Measurements from ENCODE around the gene LAG3.

LAG3 gene

DNA sequence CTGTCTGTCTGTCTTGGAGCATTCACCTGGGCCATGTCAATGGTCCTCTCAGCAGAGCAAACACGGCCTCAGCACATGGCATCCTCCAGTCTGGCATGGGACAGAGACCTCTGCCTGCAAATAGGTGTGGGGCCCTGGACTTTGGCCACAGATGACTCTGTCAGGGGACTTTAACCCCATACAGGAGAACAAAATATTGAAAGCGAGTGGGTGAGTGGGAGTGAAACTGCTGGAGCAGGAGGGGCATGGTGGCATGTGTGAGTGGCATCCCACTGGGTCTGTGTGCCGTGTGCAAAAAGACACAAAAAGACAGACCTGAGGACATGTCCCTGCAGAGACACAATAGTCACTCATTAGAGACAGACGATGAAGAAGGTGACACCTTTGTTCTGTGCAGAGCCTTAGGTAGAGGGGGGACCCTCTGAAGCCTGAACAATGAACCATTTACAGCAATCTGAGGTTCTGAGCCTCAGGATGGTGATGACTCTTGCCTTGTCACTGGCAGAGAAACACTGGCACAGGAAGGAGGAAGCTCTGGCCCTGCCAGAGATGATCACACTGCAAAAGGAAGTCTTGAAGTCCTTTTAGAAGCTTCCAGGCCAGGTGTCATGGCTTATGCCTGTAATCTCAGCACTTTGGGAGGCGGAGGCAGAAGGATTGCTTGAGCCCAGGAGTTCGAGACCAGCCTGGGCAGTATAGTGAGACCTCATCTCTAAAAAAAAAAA is 7.5 kb downstream of the LAG3 start:
- in situ Hi-C loops (cut with HindIII; ENCODE audit: low pct_unique_long_range_greater_than_20kb, low sequenced_read_pairs): no loop called here
- DNase-seq (ENCODE audit: low read depth in 1 of 2, low spot score in 1 of 2): no peak
- no peak for TF ChIP-seq JUND (IDR thresholded peaks at IDR 0.05; ENCODE audit: low read depth)

DNA sequence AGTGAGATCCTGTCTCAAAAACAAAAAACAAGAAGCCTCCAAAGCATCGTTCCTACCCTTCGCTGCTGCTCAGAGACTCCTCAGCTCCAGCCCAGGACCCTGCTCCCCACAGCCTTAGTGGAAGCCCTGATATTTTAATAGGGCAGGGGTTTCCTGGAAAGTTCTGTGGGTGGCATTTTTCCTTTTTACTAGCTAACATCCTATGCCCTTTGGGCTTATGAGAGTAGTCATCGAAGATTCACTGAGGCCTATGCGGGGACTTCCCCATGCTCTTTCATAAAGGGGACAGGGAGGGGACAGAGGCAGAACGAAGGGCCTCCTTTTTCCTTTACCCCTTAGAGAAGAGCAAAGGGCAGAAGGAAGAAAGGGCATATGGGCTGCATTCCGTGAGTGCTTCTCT is 8.3 kb downstream of the LAG3 start:
- in situ Hi-C loops (cut with HindIII; ENCODE audit: low pct_unique_long_range_greater_than_20kb, low sequenced_read_pairs): no loop called here
- no peak for TF ChIP-seq JUND (IDR thresholded peaks at IDR 0.05; ENCODE audit: low read depth)
- DNase-seq (ENCODE audit: low read depth in 1 of 2, low spot score in 1 of 2): no peak

DNA sequence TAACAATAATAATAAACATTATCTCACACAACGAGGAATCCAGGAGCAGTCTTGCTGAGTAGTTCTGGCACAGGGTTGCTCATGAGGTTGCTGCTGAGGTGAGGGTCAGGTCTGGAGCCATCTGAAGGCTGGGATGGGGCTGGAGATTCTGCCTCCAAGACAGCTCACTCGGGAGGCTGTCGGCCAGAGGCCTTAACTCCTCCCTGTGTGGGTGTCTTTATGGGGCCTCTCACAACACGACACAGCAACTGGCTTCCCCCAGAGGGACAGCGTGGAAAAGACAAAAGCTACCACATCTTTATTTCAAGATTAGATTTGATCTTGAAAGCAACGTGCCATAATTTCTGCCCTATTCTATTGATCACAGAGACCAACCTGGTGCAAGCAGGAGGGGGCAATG is 9.8 kb downstream of the LAG3 start:
- in situ Hi-C loops (cut with HindIII; ENCODE audit: low pct_unique_long_range_greater_than_20kb, low sequenced_read_pairs): no loop called here
- DNase-seq (ENCODE audit: low read depth in 1 of 2, low spot score in 1 of 2): no peak
- TF ChIP-seq JUND (IDR thresholded peaks at IDR 0.05; ENCODE audit: low read depth): no peak

DNA sequence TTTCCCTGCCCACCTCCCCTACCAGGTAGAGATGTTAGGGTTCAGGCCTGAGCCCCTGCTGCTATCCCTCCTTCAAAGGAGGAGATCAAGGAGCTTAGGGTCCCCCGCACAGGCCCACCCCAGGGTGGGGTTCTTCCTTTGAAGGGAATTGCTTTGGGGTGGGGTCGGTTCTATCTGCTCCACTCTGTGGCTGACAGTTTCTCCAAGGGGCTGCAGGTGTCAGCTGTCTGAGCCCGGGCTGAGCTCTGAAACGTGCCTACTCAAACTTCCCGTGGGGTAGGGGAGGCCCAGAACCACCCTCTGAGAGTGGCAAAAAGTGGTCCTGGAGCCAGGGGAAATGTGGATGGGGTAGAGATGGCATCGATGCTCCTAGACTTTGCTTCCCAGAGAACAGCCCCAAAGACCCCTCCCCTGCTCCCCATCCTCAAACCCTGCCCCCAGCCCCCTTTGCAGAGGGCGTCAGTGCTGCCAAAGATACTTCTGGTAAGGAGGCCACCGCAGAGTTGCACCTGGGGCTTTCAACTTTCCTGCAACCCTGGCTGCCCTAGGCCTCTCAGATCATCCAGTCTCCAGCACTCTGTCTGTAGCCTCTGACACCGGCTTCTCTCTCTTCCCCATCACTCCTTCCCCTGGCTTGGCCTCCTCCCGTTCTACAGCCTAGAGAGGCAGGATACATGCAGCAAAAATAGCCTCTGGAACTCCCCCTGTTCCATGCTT is 10.7 kb downstream of the LAG3 start:
- TF ChIP-seq JUND (IDR thresholded peaks at IDR 0.05; ENCODE audit: low read depth): no peak
- in situ Hi-C loops (cut with HindIII; ENCODE audit: low pct_unique_long_range_greater_than_20kb, low sequenced_read_pairs): no loop called here
- no peak for DNase-seq (ENCODE audit: low read depth in 1 of 2, low spot score in 1 of 2)

DNA sequence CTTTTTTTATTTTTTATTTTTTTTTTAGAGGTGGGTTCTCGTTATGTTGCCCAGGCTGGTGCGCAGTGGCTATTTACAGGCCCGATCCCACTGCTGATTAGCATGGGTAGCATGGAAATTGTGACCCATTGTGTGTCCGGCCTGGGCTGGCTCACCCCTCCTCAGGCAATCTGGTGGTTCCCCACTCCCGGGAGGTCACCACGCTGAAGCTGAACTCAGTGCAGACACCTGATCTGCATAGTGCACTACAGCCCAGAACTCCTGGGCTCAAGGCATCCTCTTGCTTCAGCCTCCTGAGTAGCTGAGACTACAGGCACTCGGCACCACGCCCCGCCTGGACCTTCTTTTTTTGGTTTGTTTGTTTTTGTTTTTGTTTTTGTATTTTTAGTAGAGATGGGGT is 11.5 kb downstream of the LAG3 start:
- no peak for DNase-seq (ENCODE audit: low read depth in 1 of 2, low spot score in 1 of 2)
- in situ Hi-C loops (cut with HindIII; ENCODE audit: low pct_unique_long_range_greater_than_20kb, low sequenced_read_pairs): no loop called here
- TF ChIP-seq JUND (IDR thresholded peaks at IDR 0.05; ENCODE audit: low read depth): no peak

DNA sequence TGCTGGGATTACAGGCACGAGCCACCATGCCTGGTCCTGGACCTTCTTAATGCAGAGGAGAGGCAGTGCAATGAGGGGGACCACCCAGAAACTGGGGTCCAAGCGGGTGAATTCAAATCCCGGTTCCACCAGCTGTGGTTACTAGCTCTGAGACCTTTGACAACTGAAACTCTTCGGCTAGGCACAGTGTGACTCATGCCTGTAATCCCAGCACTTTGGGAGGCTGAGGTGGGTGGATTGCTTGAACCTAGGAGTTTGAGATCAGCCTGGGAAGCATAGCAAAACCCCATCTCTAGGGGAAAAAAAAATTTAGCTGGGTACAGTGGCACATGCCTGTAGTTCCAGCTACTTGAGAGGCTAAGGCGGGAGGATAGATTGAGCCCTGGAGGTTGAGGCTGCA is 12.0 kb downstream of the LAG3 start:
- no peak for DNase-seq (ENCODE audit: low read depth in 1 of 2, low spot score in 1 of 2)
- TF ChIP-seq JUND (IDR thresholded peaks at IDR 0.05; ENCODE audit: low read depth): no peak
- in situ Hi-C loops (cut with HindIII; ENCODE audit: low pct_unique_long_range_greater_than_20kb, low sequenced_read_pairs): no loop called here

DNA sequence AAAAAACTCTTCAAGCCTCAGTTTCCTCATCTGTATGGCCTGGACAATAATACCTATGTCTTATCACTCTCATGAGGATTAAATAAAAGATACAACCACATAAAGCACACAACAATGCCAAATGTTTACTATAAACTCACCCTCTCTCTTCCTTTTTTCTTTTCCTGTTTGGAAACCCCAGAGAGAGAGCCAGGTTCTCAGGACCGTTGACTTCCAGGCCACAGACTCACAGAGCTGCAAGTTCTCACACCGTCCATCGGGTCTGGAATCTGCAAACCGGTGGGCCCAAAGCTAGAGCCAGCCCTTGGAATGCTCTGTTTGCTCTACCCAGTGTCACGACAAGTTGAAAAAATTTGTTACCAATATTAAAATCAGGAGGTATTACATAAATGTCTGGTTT is 12.4 kb downstream of the LAG3 start:
- no peak for DNase-seq (ENCODE audit: low read depth in 1 of 2, low spot score in 1 of 2)
- in situ Hi-C loops (cut with HindIII; ENCODE audit: low pct_unique_long_range_greater_than_20kb, low sequenced_read_pairs): no loop called here
- no peak for TF ChIP-seq JUND (IDR thresholded peaks at IDR 0.05; ENCODE audit: low read depth)

DNA sequence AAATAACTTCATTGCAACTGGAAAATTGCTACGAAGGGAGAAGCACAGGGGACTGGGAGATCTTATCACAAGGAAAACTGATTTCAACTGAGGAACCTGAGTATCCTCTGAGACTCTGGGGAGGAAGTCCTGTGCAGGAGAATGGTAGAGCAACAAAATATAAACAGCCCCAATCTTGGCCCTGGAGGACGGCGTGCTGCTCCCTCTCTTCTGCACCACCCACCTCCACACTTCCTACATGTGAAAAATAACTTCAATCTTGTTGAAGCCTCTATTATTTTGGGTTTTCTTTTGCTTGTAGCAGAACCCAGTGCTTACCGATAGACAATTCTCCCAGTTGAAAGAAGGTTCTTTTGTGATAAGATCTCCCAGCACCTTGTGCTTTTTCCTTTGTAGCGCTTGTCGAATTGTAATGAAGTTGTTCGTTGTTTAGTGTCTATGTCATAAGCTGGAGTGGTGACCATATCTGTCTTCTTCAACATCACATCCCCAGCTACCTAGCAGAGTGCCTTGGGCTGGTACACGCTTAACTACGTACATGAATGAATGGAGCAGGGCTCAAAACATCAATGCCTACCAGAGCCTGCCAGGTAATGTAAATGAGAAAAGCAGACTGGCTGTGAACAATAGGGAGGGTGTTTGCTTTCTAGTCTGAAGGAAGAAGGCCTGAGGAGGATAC is 14.2 kb downstream of the LAG3 start:
- no peak for TF ChIP-seq JUND (IDR thresholded peaks at IDR 0.05; ENCODE audit: low read depth)
- in situ Hi-C loops (cut with HindIII; ENCODE audit: low pct_unique_long_range_greater_than_20kb, low sequenced_read_pairs): no loop called here
- no peak for DNase-seq (ENCODE audit: low read depth in 1 of 2, low spot score in 1 of 2)

DNA sequence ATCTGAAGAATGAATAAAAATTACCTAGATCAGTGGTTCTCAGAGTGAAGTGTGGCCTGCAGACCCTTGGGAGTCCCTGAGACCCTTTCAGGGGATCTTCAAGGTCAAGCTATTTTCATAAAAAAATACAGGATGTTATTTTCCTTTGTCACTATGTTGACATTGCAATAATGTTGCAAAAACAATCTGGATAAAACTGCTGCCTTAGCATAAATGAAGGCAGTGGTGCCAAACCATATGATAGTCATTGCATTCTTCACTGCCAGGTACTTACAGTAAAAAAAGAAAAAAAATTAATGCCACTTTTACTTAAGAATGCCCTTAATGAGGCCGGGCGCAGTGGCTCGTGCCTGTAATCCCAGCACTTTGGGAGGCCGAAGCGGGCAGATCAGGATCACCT is 15.0 kb downstream of the LAG3 start:
- in situ Hi-C loops (cut with HindIII; ENCODE audit: low pct_unique_long_range_greater_than_20kb, low sequenced_read_pairs): no loop called here
- no peak for DNase-seq (ENCODE audit: low read depth in 1 of 2, low spot score in 1 of 2)
- TF ChIP-seq JUND (IDR thresholded peaks at IDR 0.05; ENCODE audit: low read depth): no peak

DNA sequence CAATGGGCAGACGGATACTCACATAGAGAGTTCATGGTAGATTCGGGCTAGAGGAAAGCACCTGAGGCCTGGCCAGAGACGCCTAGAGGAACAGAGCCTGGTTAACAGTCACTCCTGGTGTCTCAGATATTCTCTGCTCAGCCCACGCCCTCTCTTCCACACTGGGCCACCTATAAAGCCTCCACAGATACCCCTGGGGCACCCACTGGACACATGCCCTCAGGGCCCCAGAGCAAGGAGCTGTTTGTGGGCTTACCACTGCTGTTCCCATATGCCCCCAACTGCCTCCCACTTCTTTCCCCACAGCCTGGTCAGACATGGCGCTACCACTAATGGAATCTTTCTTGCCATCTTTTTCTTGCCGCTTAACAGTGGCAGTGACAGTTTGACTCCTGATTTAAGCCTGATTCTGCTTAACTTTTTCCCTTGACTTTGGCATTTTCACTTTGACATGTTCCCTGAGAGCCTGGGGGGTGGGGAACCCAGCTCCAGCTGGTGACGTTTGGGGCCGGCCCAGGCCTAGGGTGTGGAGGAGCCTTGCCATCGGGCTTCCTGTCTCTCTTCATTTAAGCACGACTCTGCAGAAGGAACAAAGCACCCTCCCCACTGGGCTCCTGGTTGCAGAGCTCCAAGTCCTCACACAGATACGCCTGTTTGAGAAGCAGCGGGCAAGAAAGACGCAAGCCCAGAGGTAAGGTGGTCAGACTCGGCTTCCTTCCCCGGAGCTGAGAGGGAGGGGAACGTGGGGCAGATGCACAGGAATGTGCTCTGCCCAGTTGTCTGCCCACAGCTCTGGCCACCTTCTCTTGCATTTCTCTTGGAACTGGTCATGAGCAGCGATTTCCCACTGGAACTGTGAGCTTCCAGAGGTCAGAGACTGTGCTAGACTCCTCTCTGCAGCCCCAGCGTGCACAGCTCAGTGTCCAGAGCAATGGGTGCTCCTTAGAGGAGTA is 16.9 kb downstream of the LAG3 start, which contains the start of gene CD4:
TSS of gene CD4 (plus strand) at position 557 of the 953 bp plus-strand sequence. CDS start 10,611 bp downstream, outside the sequence.
- in situ Hi-C loops (cut with HindIII; ENCODE audit: low pct_unique_long_range_greater_than_20kb, low sequenced_read_pairs): no loop called here
- TF ChIP-seq JUND (IDR thresholded peaks at IDR 0.05; ENCODE audit: low read depth): no peak
- no peak for DNase-seq (ENCODE audit: low read depth in 1 of 2, low spot score in 1 of 2)

DNA sequence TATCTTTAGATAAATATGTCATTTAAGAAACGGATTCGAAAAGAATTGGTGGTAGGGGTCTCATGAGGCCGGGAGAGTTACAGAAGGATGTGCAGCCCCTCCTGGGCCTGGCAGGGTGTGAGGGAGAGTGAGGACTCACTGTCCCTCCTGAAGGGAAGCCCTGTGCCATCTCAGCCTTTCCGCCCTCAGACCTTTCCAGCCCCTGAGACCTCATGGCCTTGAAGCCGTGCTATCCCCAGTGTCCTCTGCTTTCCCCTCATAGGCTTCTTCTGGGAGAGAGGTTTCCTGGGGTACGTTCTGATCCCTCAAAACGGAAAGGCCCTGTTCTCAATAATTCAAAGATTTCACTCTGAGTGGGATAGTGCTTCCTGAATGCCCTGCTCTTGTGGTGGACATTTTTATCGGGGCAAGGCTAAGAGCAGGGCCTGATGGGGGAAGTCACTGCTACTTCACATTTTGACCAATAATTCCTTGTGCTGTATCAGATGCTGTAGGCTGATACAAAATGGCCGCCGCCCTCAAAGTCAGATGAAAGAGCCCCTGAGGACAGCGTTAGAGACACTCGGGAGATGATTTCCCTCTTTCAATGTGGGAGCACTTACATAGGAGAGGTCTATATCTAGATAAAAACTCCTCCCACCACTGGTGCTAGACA is 18.3 kb downstream of the LAG3 start:
- in situ Hi-C loops (cut with HindIII; ENCODE audit: low pct_unique_long_range_greater_than_20kb, low sequenced_read_pairs): no loop called here
- DNase-seq (ENCODE audit: low read depth in 1 of 2, low spot score in 1 of 2): no peak
- TF ChIP-seq JUND (IDR thresholded peaks at IDR 0.05; ENCODE audit: low read depth): no peak
